Measurements from ENCODE around the gene OLFM2. TPM values are rescaled to one million over a fixed set of nuclear protein-coding genes. Genes with fewer than 3 reads are reported as not detected.

The OLFM2 gene
- total and polyA plus RNA-seq, 9 of the 15 experiments (the other 6 are each of a cell fraction or from before 2014, with no cell fraction given), result 0.10 to 0.33 (median 0.23) TPM; not detected in 4

DNA sequence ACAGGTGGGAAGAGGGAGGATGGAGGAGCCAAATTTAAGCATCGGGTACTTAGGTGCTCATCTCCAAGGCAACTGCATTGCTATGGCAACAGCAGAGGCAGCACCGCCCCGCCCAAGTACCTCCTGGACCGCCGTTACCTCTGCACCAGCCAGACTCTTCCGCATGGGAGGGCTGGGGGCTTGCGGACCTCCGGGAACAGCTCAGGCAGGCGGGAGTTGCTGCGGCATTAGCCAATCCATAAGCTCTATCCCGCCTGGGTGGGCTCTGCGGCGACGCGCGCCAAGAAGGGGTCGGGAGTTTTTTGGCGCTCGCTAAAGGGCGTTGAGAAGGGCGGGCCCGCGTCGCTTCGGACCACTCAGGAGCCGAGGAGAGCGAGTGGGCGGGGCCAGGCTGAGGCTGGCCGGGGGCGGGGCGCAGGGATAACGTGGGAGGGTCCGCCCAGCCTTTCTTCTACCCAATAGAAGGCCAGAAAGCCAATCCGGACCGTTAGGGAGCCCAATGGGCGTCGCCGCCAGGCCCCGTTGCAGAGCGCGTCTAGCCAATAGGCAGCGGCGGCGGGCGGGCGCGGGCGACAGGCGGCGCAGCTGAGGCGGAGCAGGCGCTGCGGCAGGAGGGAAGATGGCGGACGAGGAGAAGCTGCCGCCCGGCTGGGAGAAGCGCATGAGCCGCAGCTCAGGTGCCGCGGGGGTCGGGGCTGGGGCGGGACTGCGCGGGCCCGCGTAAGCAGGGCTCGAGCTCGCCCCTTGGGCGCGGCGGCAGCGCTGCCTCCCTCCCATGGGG is 101.4 kb downstream of the OLFM2 start, which contains the start of gene PIN1 (continued):
- TF ChIP-seq, protein P1, sequence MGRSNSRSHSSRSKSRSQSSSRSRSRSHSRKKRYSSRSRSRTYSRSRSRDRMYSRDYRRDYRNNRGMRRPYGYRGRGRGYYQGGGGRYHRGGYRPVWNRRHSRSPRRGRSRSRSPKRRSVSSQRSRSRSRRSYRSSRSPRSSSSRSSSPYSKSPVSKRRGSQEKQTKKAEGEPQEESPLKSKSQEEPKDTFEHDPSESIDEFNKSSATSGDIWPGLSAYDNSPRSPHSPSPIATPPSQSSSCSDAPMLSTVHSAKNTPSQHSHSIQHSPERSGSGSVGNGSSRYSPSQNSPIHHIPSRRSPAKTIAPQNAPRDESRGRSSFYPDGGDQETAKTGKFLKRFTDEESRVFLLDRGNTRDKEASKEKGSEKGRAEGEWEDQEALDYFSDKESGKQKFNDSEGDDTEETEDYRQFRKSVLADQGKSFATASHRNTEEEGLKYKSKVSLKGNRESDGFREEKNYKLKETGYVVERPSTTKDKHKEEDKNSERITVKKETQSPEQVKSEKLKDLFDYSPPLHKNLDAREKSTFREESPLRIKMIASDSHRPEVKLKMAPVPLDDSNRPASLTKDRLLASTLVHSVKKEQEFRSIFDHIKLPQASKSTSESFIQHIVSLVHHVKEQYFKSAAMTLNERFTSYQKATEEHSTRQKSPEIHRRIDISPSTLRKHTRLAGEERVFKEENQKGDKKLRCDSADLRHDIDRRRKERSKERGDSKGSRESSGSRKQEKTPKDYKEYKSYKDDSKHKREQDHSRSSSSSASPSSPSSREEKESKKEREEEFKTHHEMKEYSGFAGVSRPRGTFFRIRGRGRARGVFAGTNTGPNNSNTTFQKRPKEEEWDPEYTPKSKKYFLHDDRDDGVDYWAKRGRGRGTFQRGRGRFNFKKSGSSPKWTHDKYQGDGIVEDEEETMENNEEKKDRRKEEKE (IDR thresholded peaks at IDR 0.05; ENCODE audit: borderline replicate concordance in 1 of 2, control insufficient read depth in 1 of 2, low read depth in 2 of 2, low read length in 1 of 2), result no peak
- TF ChIP-seq, protein P2, sequence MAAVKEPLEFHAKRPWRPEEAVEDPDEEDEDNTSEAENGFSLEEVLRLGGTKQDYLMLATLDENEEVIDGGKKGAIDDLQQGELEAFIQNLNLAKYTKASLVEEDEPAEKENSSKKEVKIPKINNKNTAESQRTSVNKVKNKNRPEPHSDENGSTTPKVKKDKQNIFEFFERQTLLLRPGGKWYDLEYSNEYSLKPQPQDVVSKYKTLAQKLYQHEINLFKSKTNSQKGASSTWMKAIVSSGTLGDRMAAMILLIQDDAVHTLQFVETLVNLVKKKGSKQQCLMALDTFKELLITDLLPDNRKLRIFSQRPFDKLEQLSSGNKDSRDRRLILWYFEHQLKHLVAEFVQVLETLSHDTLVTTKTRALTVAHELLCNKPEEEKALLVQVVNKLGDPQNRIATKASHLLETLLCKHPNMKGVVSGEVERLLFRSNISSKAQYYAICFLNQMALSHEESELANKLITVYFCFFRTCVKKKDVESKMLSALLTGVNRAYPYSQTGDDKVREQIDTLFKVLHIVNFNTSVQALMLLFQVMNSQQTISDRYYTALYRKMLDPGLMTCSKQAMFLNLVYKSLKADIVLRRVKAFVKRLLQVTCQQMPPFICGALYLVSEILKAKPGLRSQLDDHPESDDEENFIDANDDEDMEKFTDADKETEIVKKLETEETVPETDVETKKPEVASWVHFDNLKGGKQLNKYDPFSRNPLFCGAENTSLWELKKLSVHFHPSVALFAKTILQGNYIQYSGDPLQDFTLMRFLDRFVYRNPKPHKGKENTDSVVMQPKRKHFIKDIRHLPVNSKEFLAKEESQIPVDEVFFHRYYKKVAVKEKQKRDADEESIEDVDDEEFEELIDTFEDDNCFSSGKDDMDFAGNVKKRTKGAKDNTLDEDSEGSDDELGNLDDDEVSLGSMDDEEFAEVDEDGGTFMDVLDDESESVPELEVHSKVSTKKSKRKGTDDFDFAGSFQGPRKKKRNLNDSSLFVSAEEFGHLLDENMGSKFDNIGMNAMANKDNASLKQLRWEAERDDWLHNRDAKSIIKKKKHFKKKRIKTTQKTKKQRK (IDR thresholded peaks at IDR 0.05; ENCODE audit: borderline replicate concordance, low read depth, low read length), result peak; percentile 75; the same call in 1 of the 2 replicates
- TF ChIP-seq ILF3 (IDR thresholded peaks at IDR 0.05; ENCODE audit: borderline replicate concordance) (peak; percentile 19; the same call in 1 of the 2 replicates), SMARCA4 (IDR thresholded peaks at IDR 0.05) (no peak), SMAD1 (IDR thresholded peaks at IDR 0.05; ENCODE audit: low read depth, low read length, partially characterized antibody) (peak; percentile 15), KLF13 (tag; IDR thresholded peaks at IDR 0.05; ENCODE audit: borderline replicate concordance, low read depth) (peak; percentile 86), POU5F1 (IDR thresholded peaks at IDR 0.05; ENCODE audit: borderline replicate concordance, low read depth, low read length, partially characterized antibody) (no peak), TGIF2 (CRISPR knock-in tag; IDR thresholded peaks at IDR 0.05) (no peak), SNRNP70 (optimal IDR thresholded peaks at IDR 0.05; ENCODE audit: low read depth, low read length) (no peak), KDM2B (CRISPR knock-in tag; IDR thresholded peaks at IDR 0.05) (no peak)
- TF ChIP-seq, protein P3, sequence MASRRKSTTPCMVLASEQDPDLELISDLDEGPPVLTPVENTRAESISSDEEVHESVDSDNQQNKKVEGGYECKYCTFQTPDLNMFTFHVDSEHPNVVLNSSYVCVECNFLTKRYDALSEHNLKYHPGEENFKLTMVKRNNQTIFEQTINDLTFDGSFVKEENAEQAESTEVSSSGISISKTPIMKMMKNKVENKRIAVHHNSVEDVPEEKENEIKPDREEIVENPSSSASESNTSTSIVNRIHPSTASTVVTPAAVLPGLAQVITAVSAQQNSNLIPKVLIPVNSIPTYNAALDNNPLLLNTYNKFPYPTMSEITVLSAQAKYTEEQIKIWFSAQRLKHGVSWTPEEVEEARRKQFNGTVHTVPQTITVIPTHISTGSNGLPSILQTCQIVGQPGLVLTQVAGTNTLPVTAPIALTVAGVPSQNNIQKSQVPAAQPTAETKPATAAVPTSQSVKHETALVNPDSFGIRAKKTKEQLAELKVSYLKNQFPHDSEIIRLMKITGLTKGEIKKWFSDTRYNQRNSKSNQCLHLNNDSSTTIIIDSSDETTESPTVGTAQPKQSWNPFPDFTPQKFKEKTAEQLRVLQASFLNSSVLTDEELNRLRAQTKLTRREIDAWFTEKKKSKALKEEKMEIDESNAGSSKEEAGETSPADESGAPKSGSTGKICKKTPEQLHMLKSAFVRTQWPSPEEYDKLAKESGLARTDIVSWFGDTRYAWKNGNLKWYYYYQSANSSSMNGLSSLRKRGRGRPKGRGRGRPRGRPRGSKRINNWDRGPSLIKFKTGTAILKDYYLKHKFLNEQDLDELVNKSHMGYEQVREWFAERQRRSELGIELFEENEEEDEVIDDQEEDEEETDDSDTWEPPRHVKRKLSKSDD (conservative IDR thresholded peaks at IDR 0.05; ENCODE audit: low read length), result no peak
- TF ChIP-seq, protein P4, sequence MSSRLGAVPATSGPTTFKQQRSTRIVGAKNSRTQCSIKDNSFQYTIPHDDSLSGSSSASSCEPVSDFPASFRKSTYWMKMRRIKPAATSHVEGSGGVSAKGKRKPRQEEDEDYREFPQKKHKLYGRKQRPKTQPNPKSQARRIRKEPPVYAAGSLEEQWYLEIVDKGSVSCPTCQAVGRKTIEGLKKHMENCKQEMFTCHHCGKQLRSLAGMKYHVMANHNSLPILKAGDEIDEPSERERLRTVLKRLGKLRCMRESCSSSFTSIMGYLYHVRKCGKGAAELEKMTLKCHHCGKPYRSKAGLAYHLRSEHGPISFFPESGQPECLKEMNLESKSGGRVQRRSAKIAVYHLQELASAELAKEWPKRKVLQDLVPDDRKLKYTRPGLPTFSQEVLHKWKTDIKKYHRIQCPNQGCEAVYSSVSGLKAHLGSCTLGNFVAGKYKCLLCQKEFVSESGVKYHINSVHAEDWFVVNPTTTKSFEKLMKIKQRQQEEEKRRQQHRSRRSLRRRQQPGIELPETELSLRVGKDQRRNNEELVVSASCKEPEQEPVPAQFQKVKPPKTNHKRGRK (tag; IDR thresholded peaks at IDR 0.05), result no peak
- TF ChIP-seq, protein P5, sequence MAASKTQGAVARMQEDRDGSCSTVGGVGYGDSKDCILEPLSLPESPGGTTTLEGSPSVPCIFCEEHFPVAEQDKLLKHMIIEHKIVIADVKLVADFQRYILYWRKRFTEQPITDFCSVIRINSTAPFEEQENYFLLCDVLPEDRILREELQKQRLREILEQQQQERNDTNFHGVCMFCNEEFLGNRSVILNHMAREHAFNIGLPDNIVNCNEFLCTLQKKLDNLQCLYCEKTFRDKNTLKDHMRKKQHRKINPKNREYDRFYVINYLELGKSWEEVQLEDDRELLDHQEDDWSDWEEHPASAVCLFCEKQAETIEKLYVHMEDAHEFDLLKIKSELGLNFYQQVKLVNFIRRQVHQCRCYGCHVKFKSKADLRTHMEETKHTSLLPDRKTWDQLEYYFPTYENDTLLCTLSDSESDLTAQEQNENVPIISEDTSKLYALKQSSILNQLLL (CRISPR knock-in tag; IDR thresholded peaks at IDR 0.05; ENCODE audit: borderline replicate concordance), result no peak
